Measurements from ENCODE around the gene PSORS1C2.

DNA sequence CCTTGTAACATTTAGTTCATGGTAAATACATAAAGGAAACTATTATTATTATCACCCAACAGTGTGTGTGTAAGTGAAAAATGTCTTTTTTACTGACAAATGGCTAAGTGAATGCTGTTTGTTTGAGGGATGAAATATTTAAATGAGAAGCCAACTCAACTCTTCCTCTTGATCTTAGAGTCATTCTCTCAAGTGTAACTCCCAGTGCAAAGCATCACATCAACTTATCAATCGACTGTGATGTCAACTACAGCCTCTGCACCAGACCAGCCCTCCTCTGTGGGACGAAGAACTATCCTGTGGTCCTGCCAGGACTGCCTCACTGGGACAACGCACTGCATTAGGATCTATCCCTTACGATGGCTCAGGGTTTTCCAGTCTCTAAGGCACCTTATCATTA is 31.8 kb downstream of the PSORS1C2 start:
- no peak for TF ChIP-seq POLR2AphosphoS5 (IDR thresholded peaks at IDR 0.05; ENCODE audit: borderline replicate concordance, low read depth, low read length)
- TF ChIP-seq EZH2 (IDR thresholded peaks at IDR 0.05): no peak
